Measurements from ENCODE around the gene BPIFB1.

Gene BPIFB1

GRCh38 chr20:33313686-33314314, 30.8 kb downstream of the BPIFB1 start:
- no peak overlapping the region for H3K4me3 ChIP-seq (ENCODE audit: low read depth, low read length)
- TF ChIP-seq MYC (IDR thresholded peaks at IDR 0.05; ENCODE audit: low read depth, low read length), result no peak
- TF ChIP-seq POLR2A (IDR thresholded peaks at IDR 0.05; ENCODE audit: extremely low read depth, insufficient read length), result no peak
- no peak for TF ChIP-seq CTCF (IDR thresholded peaks at IDR 0.05; ENCODE audit: low read depth, low read length)
- TF ChIP-seq MAX (IDR thresholded peaks at IDR 0.05; ENCODE audit: low read depth, low read length), result no peak
- DNase-seq (ENCODE audit: low read depth), result no peak

- H3K4me3 ChIP-seq (ENCODE audit: low read depth, low read length), result no peak overlapping the region
- no peak for DNase-seq (ENCODE audit: low read depth)
- no peak for TF ChIP-seq MYC (IDR thresholded peaks at IDR 0.05; ENCODE audit: low read depth, low read length)
- no peak for TF ChIP-seq POLR2A (IDR thresholded peaks at IDR 0.05; ENCODE audit: extremely low read depth, insufficient read length)
- TF ChIP-seq MAX (IDR thresholded peaks at IDR 0.05; ENCODE audit: low read depth, low read length), result no peak
- TF ChIP-seq CTCF (IDR thresholded peaks at IDR 0.05; ENCODE audit: low read depth, low read length), result no peak
These were observed 33.3 kb downstream of the BPIFB1 start for GRCh38 chr20:33316343-33316742.

GRCh38 chr20:33316958-33317357, 33.9 kb downstream of the BPIFB1 start:
- no peak for DNase-seq (ENCODE audit: low read depth)
- no peak overlapping the region for H3K4me3 ChIP-seq (ENCODE audit: low read depth, low read length)
- no peak for TF ChIP-seq MYC (IDR thresholded peaks at IDR 0.05; ENCODE audit: low read depth, low read length)

GRCh38 chr20:33317424-33318095, 34.5 kb downstream of the BPIFB1 start:
- H3K4me3 ChIP-seq (ENCODE audit: low read depth, low read length), result no peak overlapping the region
- DNase-seq (ENCODE audit: low read depth), result no peak
- TF ChIP-seq MAX (IDR thresholded peaks at IDR 0.05; ENCODE audit: low read depth, low read length) (no peak), CTCF (IDR thresholded peaks at IDR 0.05; ENCODE audit: low read depth, low read length) (no peak), POLR2A (IDR thresholded peaks at IDR 0.05; ENCODE audit: extremely low read depth, insufficient read length) (no peak), MYC (IDR thresholded peaks at IDR 0.05; ENCODE audit: low read depth, low read length) (no peak)

- H3K4me3 ChIP-seq (ENCODE audit: low read depth, low read length), result no peak overlapping the region
- DNase-seq (ENCODE audit: low read depth), result no peak
- TF ChIP-seq CTCF (IDR thresholded peaks at IDR 0.05; ENCODE audit: low read depth, low read length) (no peak), MYC (IDR thresholded peaks at IDR 0.05; ENCODE audit: low read depth, low read length) (no peak), MAX (IDR thresholded peaks at IDR 0.05; ENCODE audit: low read depth, low read length) (no peak), POLR2A (IDR thresholded peaks at IDR 0.05; ENCODE audit: extremely low read depth, insufficient read length) (no peak)
These were observed 35.0 kb downstream of the BPIFB1 start for GRCh38 chr20:33318096-33318429.

GRCh38 chr20:33320006-33320405, 37.0 kb downstream of the BPIFB1 start:
- DNase-seq (ENCODE audit: low read depth), result no peak
- no peak overlapping the region for H3K4me3 ChIP-seq (ENCODE audit: low read depth, low read length)
- TF ChIP-seq MYC (IDR thresholded peaks at IDR 0.05; ENCODE audit: low read depth, low read length) (no peak), POLR2A (IDR thresholded peaks at IDR 0.05; ENCODE audit: extremely low read depth, insufficient read length) (no peak), MAX (IDR thresholded peaks at IDR 0.05; ENCODE audit: low read depth, low read length) (no peak)

Measured in NB4 (cell line).